GM12878 (cell line): ENCODE measurements around the gene SAPCD2. TPM values are rescaled to one million over a fixed set of nuclear protein-coding genes. Genes with fewer than 3 reads are reported as not detected.

Source experiments
- BHLHE40 ChIP-seq, 2 experiments: fragments of 450-650 bp in 1 of 2; IDR thresholded peaks; 2 replicates each; pipeline ENCODE4 v1.6.1; 2011 to 2017; ENCODE audit warnings: low read depth in 2 of 2, borderline replicate concordance in 1 of 2, improper control_type of control experiment in 1 of 2, low read length in 1 of 2, mild to moderate bottlenecking in 1 of 2
- CREB1 ChIP-seq: IDR thresholded peaks from 2 replicates; pipeline ENCODE4 v1.6.1; 2012; ENCODE audit warnings: low read depth, mild to moderate bottlenecking, inconsistent platforms
- E4F1 ChIP-seq: fragments of 450-650 bp; IDR thresholded peaks from 2 replicates; pipeline ENCODE4 v1.6.1; 2018; ENCODE audit warnings: borderline replicate concordance, mild to moderate bottlenecking; ENCODE audit not compliant: partially characterized antibody
- LARP7 ChIP-seq: fragments of 450-650 bp; IDR thresholded peaks from 2 replicates; pipeline ENCODE4 v1.6.1; 2017; ENCODE audit warnings: mild to moderate bottlenecking
- PKNOX1 ChIP-seq: fragments of 450-650 bp; IDR thresholded peaks from 2 replicates; pipeline ENCODE4 v1.6.1; 2016; ENCODE audit warnings: mild to moderate bottlenecking
- RB1 ChIP-seq: fragments of 450-650 bp; formaldehyde crosslinking; IDR thresholded peaks from 2 replicates; pipeline ENCODE4 v1.6.1; 2017; ENCODE audit warnings: mild to moderate bottlenecking, borderline replicate concordance
- SRF ChIP-seq, 2 experiments: IDR thresholded peaks; 2 replicates each; pipeline ENCODE4 v1.6.1; 2011; ENCODE audit warnings: low read depth in 2 of 2, low read length in 2 of 2, mild to moderate bottlenecking in 1 of 2, moderate library complexity in 1 of 2
- SUZ12 ChIP-seq: fragments of 200-600 bp; sonication (generic); IDR thresholded peaks from one replicate; pipeline ENCODE4 v1.6.1; 2018; ENCODE audit warnings: antibody characterized with exemption, mild to moderate bottlenecking; ENCODE audit not compliant: unreplicated experiment
- polyA plus RNA-seq, 11 experiments: library from polyadenylated mRNA; depleted of rRNA in 4 of 11; unstranded in 6 of 11; stranded (reverse) in 5 of 11; fragments of >200 nt; fragmentation: Nextera tagmentation in 4 of 11; fragmentation: Illumina TruSeq in 1 of 11; extraction: Ambion mirVana in 4 of 11; extraction: Trizol in 1 of 11; gene quantifications; 1 replicate in 1 of 11; 2 replicates in 10 of 11; pipeline versions ENCODE4 v1.2.1 to v1.2.3, GENCODE V29; 2011 to 2016; ENCODE audit warnings: inconsistent platforms in 2 of 11, missing spikeins in 2 of 11, low read depth in 1 of 11
- total RNA-seq, 4 experiments: library from RNA; depleted of rRNA in 3 of 4; stranded (reverse); fragments of >200 nt in 3 of 4; fragmentation: Illumina TruSeq in 1 of 4; extraction: Trizol in 1 of 4; gene quantifications; 2 replicates each; pipeline versions ENCODE4 v1.2.1 to v1.2.3, GENCODE V29; 2013 to 2021

Gene SAPCD2
- total and polyA plus RNA-seq, 10 of the 15 experiments (the other 5 are each of a cell fraction or from before 2014, with no cell fraction given), result 1.6 to 35.2 (median 7.2) TPM

- peak; percentile 41 for TF ChIP-seq E4F1
- TF ChIP-seq CREB1, result peak; percentile 75; the same call in 1 of the 2 replicates
- peak; percentile 70; the same call in 1 of the 2 replicates for TF ChIP-seq RB1
- no peak for TF ChIP-seq SRF (IDR thresholded peaks at IDR 0.05; ENCODE audit: low read depth in 2 of 2, low read length in 2 of 2)
- TF ChIP-seq SUZ12, result no peak
- TF ChIP-seq LARP7, result peak; percentile 71; the same call in 1 of the 2 replicates
- peak; percentile 35 to 64; a peak in 3 of 4 replicates for TF ChIP-seq BHLHE40 (IDR thresholded peaks at IDR 0.05; ENCODE audit: borderline replicate concordance in 1 of 2, low read depth in 2 of 2, low read length in 1 of 2)
- TF ChIP-seq PKNOX1, result peak; percentile 95
- TF ChIP-seq, all 136 proteins: peak for 46
These were observed 16.4 kb upstream of the SAPCD2 start, which contains the start of gene MAN1B1 (continued) for GRCh38 chr9:137086531-137087408.
